A549 (cell line): Measurements from ENCODE around the gene LRRC37A.
"Not testable (repeated sequence)": the region's sequence is repeated elsewhere in the genome, so short reads cannot be mapped to it uniquely, and the experiment has no call there.

Experiments
- CTCF ChIP-seq: fragments of >200 bp; sonication (Bioruptor Twin); formaldehyde crosslinking; IDR thresholded peaks from 3 replicates; pipeline ENCODE4 v1.5.1; 2016
- EP300 ChIP-seq, 2 experiments: fragments of >200 bp; sonication (Bioruptor Twin); formaldehyde crosslinking; IDR thresholded peaks; 2 replicates in 1 of 2; 3 replicates in 1 of 2; pipeline ENCODE4 v1.6.1; 2016 to 2017
- HOXA7 ChIP-seq: fragments of 250-450 bp; sonication (Bioruptor Pico); IDR thresholded peaks from 2 replicates; pipeline ENCODE4 v1.5.0; 2020; ENCODE audit warnings: mild to moderate bottlenecking, moderate library complexity
- JUN ChIP-seq, 2 experiments: fragments of >200 bp; sonication (Bioruptor Twin); formaldehyde crosslinking; IDR thresholded peaks; 2 replicates in 1 of 2; 3 replicates in 1 of 2; pipeline ENCODE4 v1.6.1; 2016 to 2017
- MAFK ChIP-seq: fragments of 450-650 bp; IDR thresholded peaks from 2 replicates; pipeline ENCODE4 v1.6.1; 2014; ENCODE audit not compliant: partially characterized antibody
- MAX ChIP-seq: IDR thresholded peaks from 2 replicates; pipeline ENCODE4 v1.6.1; 2012
- NR3C1 ChIP-seq: fragments of >200 bp; sonication (Bioruptor Twin); formaldehyde crosslinking; IDR thresholded peaks from 3 replicates; pipeline ENCODE4 v1.6.1; 2017
- POLR2A ChIP-seq: IDR thresholded peaks from 2 replicates; pipeline ENCODE4 v1.6.1; 2012; ENCODE audit warnings: mild to moderate bottlenecking, low read length
- SMC3 ChIP-seq: fragments of >200 bp; sonication (Bioruptor Twin); formaldehyde crosslinking; IDR thresholded peaks from 3 replicates; pipeline ENCODE4 v1.6.1; 2018; ENCODE audit warnings: inconsistent platforms
- USF2 ChIP-seq: fragments of 450-650 bp; IDR thresholded peaks from 2 replicates; pipeline ENCODE4 v1.6.1; 2014; ENCODE audit warnings: antibody characterized with exemption
- ZFP36 ChIP-seq: fragments of 450-650 bp; IDR thresholded peaks from 2 replicates; pipeline ENCODE4 v1.6.1; 2014; ENCODE audit warnings: borderline replicate concordance; ENCODE audit not compliant: partially characterized antibody

GRCh38 chr17:46348345-46348744, 53.4 kb downstream of the LRRC37A start:
- TF ChIP-seq CTCF; POLR2A; EP300 (IDR thresholded peaks at IDR 0.05); MAFK; JUN (IDR thresholded peaks at IDR 0.05); HOXA7 (CRISPR knock-in tag); SMC3; USF2; MAX; NR3C1; ZFP36: not testable (repeated sequence)
